Measurements from ENCODE around the gene UBR2. TPM values are rescaled to one million over a fixed set of nuclear protein-coding genes. Genes with fewer than 3 reads are reported as not detected.
A peak's percentile ranks its signal among the peaks of the same experiment; 100 is the strongest.

The UBR2 gene
- total RNA-seq, 1 experiment from 2014 or later: 20.1 TPM

- BruUV-seq (replicated peaks): no TSS peak
- H3K9me3 Mint-ChIP-seq (ENCODE audit: unreplicated experiment): no peaks in the 10 kb centered on the region
- POLR2A ChIA-PET: interaction anchor here (0.6 kb wide), 1 partner anchor 1279 kb away, joined by 3 read pairs; no protein-coding TSS in a partner anchor
- no peaks in the 10 kb centered on the region for H3K4me1 Mint-ChIP-seq (ENCODE audit: insufficient read depth, unreplicated experiment)
- intact Hi-C loops (cut with micrococcal nuclease): no loop called here
- TF ChIP-seq CTCF (IDR thresholded peaks at IDR 0.05; ENCODE audit: unreplicated experiment): no peak
- no peak overlapping the region for H3K27ac Mint-ChIP-seq (ENCODE audit: low read depth, unreplicated experiment)
- no peaks in the 10 kb centered on the region for H3K27me3 Mint-ChIP-seq (ENCODE audit: insufficient read depth, unreplicated experiment)
- no peak overlapping the region for H3K4me3 Mint-ChIP-seq (ENCODE audit: unreplicated experiment)
- H3K36me3 Mint-ChIP-seq (ENCODE audit: insufficient read depth, unreplicated experiment): peaks cover 76% of the 10 kb centered on the region
- no peak for DNase-seq (ENCODE audit: unreplicated experiment)
- CTCF ChIA-PET: interaction anchor here (0.6 to 1.0 kb wide), 2 partner anchors 9 to 20 kb away, joined by 3 to 5 read pairs; no protein-coding TSS in a partner anchor
Measured at GRCh38 chr6:42652024-42652746, 88.4 kb downstream of the UBR2 start.

GRCh38 chr6:42653851-42654250 lies 90.0 kb downstream of the UBR2 start:
- Mint-ChIP-seq H3K4me1 (ENCODE audit: insufficient read depth, unreplicated experiment) (no peaks in the 10 kb centered on the region), H3K27me3 (ENCODE audit: insufficient read depth, unreplicated experiment) (no peaks in the 10 kb centered on the region), H3K36me3 (ENCODE audit: insufficient read depth, unreplicated experiment) (peaks cover 91% of the 10 kb centered on the region), H3K4me3 (ENCODE audit: unreplicated experiment) (no peak overlapping the region), H3K27ac (ENCODE audit: low read depth, unreplicated experiment) (no peak overlapping the region), H3K9me3 (ENCODE audit: unreplicated experiment) (no peaks in the 10 kb centered on the region)
- DNase-seq (ENCODE audit: unreplicated experiment): no peak
- TF ChIP-seq CTCF (IDR thresholded peaks at IDR 0.05; ENCODE audit: unreplicated experiment): no peak
- intact Hi-C loops (cut with micrococcal nuclease): no loop called here
- no TSS peak for BruUV-seq (replicated peaks)
- ChIA-PET POLR2A (no interaction called here), CTCF (interaction anchor here (0.7 to 1.5 kb wide), 4 partner anchors 10 to 454 kb away, joined by 3 to 4 read pairs (median 4); no protein-coding TSS in a partner anchor)

- peak; percentile 3 for DNase-seq (ENCODE audit: unreplicated experiment)
- ChIA-PET POLR2A (interaction anchor here (0.6 to 0.7 kb wide), 2 partner anchors 81 to 184 kb away, joined by 3 read pairs; no protein-coding TSS in a partner anchor), CTCF (interaction anchor here (0.6 to 1.7 kb wide), 3 partner anchors 18 to 239 kb away, joined by 3 read pairs; no protein-coding TSS in a partner anchor)
- no peaks in the 10 kb centered on the region for H3K9me3 Mint-ChIP-seq (ENCODE audit: unreplicated experiment)
- no TSS peak for BruUV-seq (replicated peaks)
- no peak overlapping the region for H3K4me3 Mint-ChIP-seq (ENCODE audit: unreplicated experiment)
- no peak for TF ChIP-seq CTCF (IDR thresholded peaks at IDR 0.05; ENCODE audit: unreplicated experiment)
- no peak overlapping the region for H3K27ac Mint-ChIP-seq (ENCODE audit: low read depth, unreplicated experiment)
- peaks cover 91% of the 10 kb centered on the region for H3K36me3 Mint-ChIP-seq (ENCODE audit: insufficient read depth, unreplicated experiment)
- no peaks in the 10 kb centered on the region for H3K27me3 Mint-ChIP-seq (ENCODE audit: insufficient read depth, unreplicated experiment)
- H3K4me1 Mint-ChIP-seq (ENCODE audit: insufficient read depth, unreplicated experiment): no peaks in the 10 kb centered on the region
- intact Hi-C loops (cut with micrococcal nuclease): no loop called here
Measured at GRCh38 chr6:42659806-42660205, 96.0 kb downstream of the UBR2 start.

GRCh38 chr6:42661540-42662153 lies 97.8 kb downstream of the UBR2 start:
- Mint-ChIP-seq H3K36me3 (ENCODE audit: insufficient read depth, unreplicated experiment) (peaks cover 95% of the 10 kb centered on the region), H3K27ac (ENCODE audit: low read depth, unreplicated experiment) (no peak overlapping the region), H3K4me1 (ENCODE audit: insufficient read depth, unreplicated experiment) (no peaks in the 10 kb centered on the region), H3K9me3 (ENCODE audit: unreplicated experiment) (no peaks in the 10 kb centered on the region), H3K27me3 (ENCODE audit: insufficient read depth, unreplicated experiment) (no peaks in the 10 kb centered on the region), H3K4me3 (ENCODE audit: unreplicated experiment) (no peak overlapping the region)
- intact Hi-C loops (cut with micrococcal nuclease): loop anchor here (1.0 kb wide), 3 partner anchors 65 to 238 kb away; no protein-coding TSS in a partner anchor
- CTCF ChIA-PET: interaction anchor here (0.5 to 4.3 kb wide), 25 partner anchors 10 to 886 kb away, joined by 3 to 40 read pairs (median 4); partner anchors contain the start of gene RPL7L1
- peak; percentile 78 for TF ChIP-seq CTCF (IDR thresholded peaks at IDR 0.05; ENCODE audit: unreplicated experiment)
- DNase-seq (ENCODE audit: unreplicated experiment): peak; percentile 82
- POLR2A ChIA-PET: interaction anchor here (0.6 to 2.6 kb wide), 10 partner anchors 14 to 1725 kb away, joined by 3 to 9 read pairs (median 4); partner anchors contain the start of genes RPL7L1 and TBCC
- no TSS peak for BruUV-seq (replicated peaks)
